GM19099 (cell line): ENCODE measurements around the gene AAMDC.

Experiments used
- POLR2A ChIP-seq: IDR thresholded peaks from 3 replicates; pipeline ENCODE4 v1.6.1; 2011; ENCODE audit warnings: low read depth; ENCODE audit not compliant: insufficient read length; ENCODE audit errors: extremely low read depth

AAMDC gene

DNA sequence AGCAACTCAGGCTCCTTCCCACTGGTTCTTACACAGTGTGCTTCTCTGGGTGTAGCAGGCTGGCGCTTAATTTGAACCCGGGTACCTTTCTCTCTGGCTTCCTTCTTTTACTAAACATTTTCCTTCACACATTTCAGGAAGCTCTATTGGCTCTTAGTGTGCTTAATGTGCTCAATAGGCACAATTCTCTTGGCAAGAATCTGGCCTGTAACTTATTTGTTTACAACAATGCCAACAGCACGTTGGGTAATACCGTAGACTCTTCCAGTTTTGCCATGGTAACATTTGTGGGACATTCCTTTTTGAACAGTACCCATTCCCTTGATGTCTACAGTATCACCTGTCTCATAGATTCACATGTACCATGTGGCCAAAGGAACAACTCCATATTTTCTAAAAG lies 47.8 kb downstream of the AAMDC start:
- TF ChIP-seq POLR2A, result no peak

DNA sequence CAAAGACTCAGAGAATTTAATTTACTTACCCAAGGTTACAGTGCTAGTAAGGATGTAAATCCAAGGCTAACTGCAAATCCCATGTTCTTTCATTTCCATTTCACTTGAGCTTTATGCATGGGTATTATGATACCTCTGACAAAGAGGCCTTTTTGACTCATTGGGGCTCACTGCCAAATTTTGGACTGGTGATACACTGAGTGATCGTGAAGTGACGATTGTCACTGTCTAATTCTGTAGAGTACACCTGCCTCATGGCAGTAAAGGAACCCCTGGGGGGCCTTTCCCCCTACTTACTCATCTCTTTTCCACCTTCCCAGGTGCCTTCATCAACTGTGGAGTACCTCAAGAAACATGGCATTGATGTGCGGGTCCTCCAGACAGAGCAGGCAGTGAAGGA lies 50.9 kb downstream of the AAMDC start:
- TF ChIP-seq POLR2A, result no peak

DNA sequence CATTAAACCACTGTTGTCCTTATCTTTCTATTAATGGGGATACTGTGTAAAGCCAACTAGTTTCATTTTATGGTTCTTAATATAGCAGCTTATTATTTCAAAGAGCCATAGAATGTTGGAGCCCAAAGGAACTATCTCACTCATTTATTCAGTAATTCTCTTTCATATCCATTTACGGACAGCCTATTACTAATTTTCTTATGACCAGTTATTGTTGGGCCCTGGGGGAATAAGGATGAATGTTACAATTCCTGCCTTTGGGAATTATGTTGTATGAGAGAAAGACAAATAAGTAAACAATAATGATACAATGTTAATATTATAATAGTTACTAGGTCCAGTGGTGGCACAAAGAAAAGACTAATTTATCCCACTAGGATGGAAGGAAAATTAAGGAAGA lies 52.4 kb downstream of the AAMDC start:
- no peak for TF ChIP-seq POLR2A

- TF ChIP-seq POLR2A, result no peak
These were observed 53.3 kb downstream of the AAMDC start for GRCh38 chr11:77874206-77874605.

- TF ChIP-seq POLR2A, result no peak
These were observed 55.1 kb downstream of the AAMDC start for GRCh38 chr11:77876045-77876444.

DNA sequence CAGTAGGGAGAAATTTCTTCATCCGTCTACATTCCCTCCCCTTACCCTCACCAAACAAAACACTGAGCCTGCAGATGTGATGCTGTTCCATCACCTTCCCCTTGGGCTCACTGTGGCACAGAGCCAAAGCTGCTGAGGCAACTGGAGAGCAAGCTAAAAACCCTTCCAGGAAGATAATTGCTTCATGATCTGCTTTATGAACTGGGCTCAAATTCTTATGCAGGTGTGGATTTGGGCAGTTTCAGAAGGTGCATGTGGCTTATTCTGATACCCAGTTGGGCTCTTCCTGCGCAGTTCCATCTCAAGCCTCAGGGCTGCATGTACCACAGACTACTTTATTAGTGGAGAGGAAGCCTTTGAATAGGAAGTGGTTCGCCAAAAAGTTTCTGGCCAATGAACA lies 58.3 kb downstream of the AAMDC start:
- no peak for TF ChIP-seq POLR2A

DNA sequence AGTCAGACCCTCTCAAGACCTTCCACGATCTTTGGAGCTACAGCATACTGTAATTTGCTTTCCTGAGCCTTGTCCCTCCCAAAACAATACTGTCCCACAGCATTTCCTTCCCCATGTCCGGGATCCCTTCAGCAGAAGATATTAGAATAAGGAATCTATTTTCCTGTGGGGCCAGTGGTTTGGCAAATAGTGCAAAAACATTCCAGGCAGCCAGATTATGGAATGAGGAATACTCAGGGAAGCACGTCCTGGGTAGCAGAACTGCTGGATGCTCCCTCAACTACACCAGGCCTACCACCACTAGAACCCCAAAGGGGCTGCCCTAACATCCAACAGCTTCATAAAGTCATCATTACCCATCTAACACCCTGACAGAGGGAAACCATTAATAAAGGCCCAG lies 61.5 kb downstream of the AAMDC start:
- no peak for TF ChIP-seq POLR2A

GRCh38 chr11:77883775-77884174 lies 62.8 kb downstream of the AAMDC start:
- no peak for TF ChIP-seq POLR2A

- no peak for TF ChIP-seq POLR2A
These were observed 63.4 kb downstream of the AAMDC start for GRCh38 chr11:77884186-77884828.

GRCh38 chr11:77884829-77885190 lies 63.9 kb downstream of the AAMDC start:
- TF ChIP-seq POLR2A, result no peak

DNA sequence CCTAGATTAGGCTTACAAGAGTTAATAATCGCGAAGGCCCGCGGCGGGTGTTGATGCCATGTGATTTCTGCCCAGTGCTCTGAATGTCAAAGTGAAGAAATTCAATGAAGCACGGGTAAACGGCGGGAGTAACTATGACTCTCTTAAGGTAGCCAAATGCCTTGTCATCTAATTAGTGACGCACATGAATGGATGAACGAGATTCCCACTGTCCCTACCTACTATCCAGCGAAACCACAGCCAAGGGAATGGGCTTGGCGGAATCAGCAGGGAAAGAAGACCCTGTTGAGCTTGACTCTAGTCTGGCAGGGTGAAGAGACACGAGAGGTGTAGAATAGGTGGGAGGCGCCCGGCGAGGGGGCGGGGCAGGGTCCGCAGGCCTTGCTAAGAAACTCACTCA lies 65.5 kb downstream of the AAMDC start:
- no peak for TF ChIP-seq POLR2A

DNA sequence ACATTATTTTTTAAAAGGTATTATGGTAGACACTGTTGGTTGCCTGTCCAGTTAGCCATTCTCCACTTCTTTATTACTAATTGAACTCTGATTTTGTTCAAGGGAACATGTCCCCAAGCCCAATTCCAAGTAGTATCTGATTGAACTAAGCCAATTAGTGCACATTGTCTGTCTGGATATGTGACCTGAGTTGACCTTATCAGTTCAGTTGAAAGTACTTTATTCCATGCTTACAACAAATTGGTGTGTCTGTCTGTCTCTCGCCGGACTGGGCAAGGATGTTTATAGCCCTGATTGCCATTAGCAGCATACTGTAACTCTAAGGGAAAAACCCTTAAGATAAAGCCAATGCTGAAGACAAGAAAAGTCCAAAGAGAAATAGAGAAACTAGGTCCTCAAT lies 87.9 kb downstream of the AAMDC start:
- no peak for TF ChIP-seq POLR2A

DNA sequence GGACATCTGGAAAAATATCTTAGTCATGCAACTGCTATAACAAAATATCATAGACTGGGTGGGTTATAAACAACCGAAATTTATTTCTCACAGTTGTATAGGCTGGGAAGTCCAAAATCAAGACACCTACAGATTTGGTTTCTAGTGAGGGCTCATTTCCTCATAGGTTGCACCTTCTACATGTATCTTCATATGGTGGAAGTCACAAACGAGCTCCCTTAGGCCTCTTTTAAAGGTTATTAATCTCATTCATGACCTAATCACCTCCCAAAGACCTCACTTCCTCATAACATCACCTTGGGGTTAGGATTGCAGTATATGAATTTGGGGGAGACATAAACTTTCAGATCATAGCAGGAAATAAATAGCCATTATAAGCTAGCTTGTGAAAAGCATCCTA lies 88.3 kb downstream of the AAMDC start:
- no peak for TF ChIP-seq POLR2A
